Esophagus mucosa (tissue), 1 donor: ENCODE results near the gene NOL9. TPM values are rescaled to one million over a fixed set of nuclear protein-coding genes. Genes with fewer than 3 reads are reported as not detected.
"Not testable (repeated sequence)": the region's sequence is repeated elsewhere in the genome, so short reads cannot be mapped to it uniquely, and the experiment has no call there.

Source experiments
- ATAC-seq: fragments of 200-7000 bp; cut with Tn5 transposase; one replicate; pipeline ENCODE4 v1.9.1; 2020
- total RNA-seq: library from RNA; stranded (reverse); gene quantifications from one replicate; pipeline ENCODE4 v1.2.4, GENCODE V29; 2023
- donor health status: DM: yes; HTN: yes; CAD: no.

Gene NOL9
- total RNA-seq = 19.7 TPM

DNA sequence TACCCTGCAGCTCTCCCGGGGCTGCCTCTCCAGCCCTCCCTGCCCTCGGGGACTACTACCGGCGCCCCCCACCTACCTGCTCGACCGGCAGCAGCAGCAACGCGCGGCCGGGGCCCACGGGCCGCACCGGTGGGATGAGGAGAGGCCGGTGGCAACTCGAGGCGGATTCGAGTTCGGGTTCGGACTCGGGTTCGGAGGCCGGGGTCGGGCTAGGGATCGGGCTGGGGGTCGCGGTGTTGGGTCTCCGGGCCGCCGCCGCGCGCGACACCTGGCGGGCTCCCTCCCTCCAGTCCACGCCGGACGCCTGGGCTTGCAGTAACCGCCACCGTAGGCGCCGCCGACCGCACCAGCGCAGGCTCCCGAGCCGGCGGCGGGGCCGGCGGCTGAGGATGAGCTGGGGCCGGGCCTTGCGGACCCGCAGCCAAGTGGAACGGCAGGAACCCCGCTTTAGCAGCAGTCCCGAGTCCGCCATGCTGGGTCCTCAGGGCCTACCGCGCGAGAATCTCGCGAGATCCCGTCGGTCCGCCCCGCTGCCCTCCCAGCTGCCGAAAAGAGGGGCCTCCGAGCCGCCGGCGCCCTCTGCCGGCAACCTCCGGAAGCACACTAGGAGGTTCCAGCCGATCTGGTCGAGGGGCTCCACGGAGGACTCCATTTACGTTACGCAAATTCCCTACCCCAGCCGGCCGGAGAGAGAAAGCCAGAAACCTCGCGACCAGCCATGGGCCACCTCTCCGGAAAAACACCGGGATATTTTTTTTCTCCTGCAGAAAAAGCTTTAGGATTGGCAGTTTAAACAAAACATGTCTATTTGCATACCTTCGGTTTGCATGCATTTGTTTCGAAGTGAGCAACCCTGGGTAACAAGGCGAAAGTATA is at the start of gene NOL9:
Gene NOL9, minus strand, starts transcription at position 483 of the 876 bp plus-strand sequence. Its CDS starts 11 bp downstream, at position 472.
- peak; percentile 96 for ATAC-seq

DNA sequence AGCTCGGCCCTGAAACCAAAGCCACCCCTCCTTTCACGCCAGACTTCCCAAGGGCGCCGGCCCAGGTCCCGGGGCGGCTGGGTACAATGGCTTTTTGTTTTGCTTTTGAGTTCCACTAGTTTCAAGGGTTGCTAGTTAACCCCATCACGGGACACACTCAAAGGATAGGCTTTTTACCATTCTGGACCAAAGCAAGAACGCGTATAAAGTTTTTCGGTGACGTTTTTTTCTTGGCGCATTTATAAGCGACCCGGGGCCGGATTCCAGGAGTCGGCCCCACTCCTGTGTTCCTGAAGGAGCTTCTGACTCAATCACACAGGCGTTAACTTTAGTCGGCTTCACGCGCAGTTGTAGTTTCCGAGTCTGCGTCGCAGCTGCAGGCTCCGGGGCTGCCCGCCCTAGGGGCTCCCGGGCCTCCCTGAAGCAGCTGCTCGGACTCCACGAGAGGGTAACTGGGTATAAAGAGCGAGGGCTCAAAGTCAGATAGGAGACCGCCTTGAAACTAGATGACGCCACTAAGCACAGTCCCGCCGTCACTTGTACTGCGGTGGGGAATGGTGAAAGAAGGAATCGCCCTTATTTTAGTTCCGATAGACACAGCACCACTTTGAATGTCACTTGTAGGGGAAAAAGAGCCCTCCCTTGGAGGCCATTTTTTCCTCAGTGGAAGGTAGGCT is 49.1 kb upstream of the NOL9 start:
- no peak for ATAC-seq

DNA sequence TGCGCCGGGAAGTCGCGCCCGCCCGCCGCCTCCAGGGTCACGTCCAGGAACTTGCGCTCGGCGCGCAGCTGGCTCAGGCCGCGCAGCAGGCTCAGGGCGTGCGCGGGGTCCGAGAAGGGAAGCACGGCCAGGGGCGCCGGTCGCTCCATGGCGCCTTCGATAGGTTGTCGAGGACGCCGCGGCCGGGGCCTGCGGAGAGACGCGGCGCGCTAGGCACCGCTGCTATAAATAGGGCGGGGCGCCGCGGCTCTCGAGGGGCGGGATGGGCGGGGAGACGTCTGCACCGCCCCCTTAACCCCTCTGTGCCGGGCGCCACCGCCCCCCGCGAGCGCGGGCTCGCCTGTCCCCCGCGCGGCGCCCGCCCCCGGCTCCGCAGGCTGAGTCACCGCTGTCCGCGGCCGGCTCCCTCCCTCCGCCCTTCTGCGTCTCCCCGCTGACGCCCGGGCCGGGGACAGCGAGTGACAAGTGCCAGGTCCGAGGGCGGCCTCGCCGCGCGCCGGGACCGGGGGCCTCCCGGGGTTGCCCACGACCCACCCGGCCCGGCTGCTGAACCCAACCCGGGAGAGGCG is 48.4 kb upstream of the NOL9 start, which contains the start of gene KLHL21:
Gene KLHL21, minus strand, starts transcription at position 201 of the 569 bp plus-strand sequence. Its CDS starts 52 bp downstream, at position 149.
- ATAC-seq = peak; percentile 69

DNA sequence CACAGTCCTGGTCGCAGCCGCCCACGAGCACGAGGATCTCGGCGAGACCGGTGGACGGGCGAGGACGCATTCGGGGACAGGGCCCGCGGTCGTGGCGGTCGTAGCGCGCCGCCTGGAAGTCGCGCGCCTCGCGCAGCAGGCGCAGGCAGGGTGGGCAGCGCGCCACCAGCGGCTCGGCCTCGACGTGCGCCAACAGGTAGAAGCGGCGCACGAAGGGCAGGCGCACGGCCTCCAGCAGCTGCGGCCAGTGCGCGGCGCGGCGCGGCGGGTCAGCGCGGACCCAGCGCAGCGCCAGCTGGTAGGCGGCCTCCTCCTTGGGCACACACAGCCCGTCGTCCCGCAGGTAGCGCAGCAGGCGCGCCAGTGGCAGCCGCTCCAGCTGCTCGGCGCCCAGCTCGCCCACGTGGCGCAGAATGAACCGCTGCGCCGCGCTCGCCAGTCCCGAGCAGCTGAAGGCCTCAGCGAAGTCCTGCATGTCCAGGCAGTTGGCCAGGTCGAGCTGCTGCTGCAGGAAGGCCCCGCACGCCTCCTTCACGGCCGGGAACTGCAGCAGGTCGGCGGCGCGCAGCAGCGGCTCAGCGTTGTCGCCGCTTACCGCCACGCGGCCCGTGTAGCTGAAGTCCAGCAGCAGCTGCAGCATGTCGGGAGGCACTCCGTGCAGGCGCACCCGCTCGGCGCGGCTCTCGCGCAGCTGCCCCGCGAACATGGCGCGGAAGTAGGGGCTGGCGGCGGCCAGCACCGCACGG is 47.8 kb upstream of the NOL9 start:
- peak; percentile 7 for ATAC-seq

DNA sequence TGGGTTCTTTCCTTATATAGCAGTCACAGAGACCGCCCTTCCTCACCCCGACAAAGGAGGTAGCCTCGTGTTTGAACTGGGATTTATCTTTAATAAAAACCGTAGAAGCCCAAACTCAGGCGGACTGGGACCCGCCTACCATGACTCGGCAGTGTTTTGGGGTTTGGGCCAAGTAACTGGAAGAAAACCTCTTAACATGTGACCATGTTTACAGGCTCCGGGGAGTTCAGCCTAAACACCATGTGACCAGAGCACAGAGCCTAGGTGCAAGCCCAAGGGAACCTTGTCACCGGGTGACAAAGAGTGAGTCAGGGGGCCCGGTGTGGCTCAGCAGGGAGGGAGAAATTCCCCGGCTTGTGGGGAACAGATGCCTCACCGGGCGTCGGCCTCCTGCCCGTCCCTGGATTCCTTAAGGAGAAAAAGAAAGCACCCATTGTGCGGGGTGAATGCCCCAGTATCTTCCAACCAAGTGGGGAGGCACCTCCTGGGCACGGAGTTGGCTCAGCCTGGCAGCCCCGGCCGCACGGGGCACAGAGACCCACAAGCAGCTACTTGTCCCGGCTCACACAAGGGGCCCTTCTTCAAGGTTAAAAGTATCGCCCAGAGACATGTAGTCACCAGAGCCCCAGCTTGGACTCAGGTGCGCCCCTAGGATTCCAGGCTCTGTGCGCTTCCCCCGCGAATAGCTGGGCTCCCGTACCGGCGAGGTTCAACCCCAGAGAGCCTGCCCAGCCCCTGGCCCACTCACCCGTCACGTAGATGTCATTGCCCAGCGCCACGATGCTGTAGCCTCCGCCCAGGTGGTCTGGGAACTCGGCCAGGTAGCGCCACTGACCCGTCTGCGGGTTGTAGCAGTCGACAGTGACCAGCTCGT is 47.0 kb upstream of the NOL9 start:
- ATAC-seq = peak; percentile 80

DNA sequence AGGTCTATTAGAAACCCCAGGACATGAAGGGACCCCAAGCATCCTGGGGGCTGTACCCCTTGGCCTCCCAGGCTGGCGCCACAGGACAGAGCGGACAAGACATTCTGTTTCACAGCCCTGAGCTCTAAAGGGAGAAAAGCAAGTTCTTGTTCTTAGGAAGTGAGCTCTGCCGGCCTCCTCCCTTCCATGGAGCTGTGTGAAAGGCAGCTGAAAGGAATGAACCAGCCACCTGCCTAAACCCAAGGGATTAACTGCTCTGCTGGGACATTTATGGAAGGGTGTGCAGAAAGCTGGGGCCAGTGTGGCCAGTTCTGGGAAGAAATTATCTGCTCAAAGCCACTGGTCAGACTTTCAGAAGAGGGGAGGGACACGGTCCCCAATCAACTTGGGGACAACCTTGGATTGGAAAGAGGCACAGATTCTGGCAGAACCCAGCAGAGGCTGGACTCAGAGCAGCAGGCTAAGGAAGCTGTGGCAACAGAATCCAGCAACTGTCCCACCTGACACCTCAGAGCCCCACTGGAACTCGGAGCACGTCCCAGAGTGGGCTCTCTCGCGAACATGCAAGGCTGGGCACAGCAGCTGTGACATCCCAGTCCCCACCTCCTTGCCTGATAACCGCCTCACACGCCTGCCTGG is 46.2 kb upstream of the NOL9 start:
- ATAC-seq = no peak

DNA sequence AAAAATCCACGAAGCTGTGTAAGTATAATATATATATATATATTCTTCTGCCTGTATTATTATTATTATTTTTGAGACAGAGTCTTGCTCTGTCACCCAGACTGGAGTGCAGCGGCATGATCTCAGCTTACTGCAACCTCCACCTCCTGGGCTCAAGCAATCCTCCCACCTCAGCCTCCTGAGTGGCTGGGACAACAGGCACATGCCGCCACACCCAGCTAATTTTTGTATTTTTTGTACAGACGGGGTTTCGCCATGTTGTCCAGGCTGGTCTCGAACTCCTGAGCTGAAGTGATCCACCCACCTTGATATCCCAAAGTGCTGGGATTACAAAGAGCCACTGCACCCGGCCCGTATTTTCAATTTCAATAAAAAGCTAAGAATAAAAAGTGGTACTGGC is 45.7 kb upstream of the NOL9 start:
- not testable (repeated sequence) for ATAC-seq

DNA sequence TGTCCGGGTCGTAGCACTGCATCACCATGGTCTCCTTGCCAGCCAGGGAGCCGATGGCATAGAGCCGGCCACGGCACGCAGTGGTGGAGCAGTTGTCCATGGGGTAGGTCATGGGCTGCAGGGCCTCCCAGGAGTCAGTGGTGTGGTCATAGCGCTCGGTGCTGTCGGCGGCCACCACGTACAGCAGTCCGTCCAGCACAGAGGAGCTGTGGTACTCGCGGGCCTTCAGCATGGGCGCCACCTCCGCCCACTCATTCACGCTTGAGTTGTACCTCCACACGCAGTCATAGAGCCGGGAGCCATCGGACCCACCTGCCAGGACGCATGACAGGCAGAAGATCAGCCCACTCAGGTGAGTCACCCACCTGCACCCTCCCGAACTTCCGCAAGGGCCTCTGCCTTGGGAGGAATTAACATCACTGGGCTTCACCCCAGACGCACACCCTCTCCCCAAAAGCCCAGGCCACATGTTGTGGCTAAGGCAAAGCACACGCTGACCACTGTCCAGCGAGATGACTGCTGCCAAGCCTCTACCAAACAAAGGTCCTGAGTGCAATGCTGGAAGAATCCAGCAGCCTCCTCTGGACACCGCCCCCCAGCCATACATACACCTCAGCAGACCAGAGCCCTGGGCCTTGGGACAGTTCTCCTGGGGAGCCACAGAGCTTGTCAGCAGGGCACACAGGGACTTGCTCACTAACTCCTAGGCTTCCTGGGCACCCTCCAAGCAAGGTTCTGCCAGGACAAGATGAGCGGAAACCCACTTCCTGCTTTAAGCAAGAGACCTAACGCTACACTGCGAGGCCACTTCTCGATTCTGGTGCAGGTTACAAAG is 45.0 kb upstream of the NOL9 start:
- peak; percentile 44 for ATAC-seq

DNA sequence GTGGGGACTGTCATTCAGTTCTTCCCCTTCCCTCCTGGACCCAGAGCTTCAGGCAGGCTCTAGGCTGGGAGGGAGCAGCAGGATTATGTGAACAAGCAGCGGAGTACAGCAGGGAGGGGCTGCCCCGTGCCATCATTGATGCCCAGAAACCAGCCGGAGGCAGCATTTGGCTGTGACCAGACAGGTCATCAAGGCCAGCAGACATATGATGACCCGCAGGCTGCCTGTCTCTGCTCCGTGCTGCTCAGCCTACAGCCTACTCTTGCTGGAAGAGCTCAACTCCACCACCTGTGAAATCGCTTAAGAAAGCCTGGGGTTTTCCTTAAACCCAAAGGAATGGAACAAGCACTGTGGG is 43.4 kb upstream of the NOL9 start:
- ATAC-seq = no peak

DNA sequence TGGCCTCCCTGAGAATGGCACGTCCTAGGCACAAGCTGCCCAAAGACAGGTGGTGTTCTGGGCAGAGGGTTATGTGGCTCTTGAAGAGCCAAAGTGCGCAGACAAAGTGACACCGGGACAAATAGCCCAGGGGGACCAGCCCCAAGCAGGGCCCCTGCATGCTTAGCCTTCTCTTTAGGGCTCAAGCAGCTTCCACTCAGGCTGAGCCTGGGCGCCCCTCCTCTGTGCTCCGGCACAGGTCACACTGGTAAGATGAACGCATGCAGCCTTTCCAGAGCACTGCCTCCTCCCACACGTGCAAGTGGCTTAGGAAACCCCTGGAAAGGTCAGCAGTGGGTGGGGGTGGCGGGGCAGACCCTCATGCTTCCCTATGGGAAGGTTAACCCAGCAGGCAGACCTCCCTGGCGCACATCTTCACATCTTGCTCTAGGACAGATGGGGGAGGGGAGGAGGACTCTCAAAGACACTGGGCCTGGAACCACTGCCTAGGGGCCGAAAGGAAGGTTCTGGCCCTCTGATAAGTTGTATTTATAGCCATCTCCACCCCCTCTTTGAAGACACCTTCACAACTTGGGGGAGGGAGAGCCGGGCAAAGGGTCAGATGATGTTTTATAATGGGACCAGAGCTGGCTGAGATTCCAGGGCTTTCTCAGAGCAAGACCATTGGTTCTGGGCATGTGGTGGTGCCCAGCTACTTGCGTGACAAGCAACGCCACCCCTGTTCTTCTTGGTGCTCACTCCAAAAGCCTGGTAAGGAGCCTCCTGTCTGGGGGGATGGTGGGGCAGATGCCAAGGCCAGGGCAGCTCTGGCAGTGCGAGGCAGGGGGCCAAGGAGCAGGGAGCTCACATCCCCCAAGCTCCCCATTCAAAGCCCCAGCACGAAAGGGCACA is 42.8 kb upstream of the NOL9 start:
- no peak for ATAC-seq

DNA sequence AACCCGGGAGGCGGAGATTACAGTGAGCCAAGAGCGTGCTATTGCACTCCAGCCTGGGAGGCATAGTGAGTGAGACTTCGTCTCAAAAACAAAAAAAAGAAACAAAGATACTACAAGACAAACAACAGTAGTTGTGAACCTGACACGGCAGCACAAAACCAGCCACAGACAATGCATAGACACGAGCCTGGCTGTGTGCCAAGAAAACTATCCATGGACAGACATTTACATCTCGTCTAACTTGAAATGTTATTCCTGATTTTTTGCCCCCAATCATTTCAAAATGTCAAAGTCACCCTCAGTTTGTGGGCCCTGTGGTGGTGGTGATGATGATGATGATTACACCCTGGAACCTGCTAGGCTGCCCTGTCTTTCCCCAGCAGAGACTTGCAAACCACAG is 42.0 kb upstream of the NOL9 start:
- ATAC-seq = no peak

DNA sequence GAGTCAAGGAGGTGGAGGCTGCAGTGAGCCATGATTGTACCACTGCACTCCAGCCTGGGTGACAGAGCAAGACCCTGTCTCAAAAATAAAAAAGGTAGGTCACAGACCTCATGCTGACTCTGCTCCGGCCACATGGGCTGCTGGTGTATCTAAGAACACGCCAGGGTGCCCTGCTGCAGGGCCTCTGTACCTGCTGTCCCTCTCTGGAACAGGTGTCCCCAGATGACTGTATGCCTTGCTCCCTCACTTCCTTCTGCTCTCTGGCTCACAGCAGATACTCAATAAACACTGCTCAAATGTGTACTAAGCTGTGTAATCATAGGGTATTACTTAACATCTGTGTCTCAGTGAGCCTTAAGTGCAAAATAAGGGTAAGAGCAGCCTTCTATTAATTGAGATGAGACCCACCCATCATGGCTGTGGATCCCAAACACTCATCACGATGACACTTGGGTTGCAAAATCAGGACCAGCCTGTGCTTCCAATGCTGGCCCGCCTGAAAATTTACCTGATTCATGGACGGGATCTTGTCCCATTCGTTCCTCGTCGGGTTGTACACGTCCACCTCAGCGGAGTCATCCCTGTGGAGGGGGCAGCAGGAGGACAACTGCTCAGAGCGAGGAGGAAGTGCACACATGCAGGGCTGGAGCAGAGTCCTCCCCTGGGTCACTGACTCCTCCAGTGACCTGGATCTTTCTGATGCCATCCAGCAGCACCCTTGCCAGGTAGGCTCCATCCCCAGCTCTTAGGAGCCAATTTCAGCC is 40.8 kb upstream of the NOL9 start:
- ATAC-seq = peak; percentile 4

DNA sequence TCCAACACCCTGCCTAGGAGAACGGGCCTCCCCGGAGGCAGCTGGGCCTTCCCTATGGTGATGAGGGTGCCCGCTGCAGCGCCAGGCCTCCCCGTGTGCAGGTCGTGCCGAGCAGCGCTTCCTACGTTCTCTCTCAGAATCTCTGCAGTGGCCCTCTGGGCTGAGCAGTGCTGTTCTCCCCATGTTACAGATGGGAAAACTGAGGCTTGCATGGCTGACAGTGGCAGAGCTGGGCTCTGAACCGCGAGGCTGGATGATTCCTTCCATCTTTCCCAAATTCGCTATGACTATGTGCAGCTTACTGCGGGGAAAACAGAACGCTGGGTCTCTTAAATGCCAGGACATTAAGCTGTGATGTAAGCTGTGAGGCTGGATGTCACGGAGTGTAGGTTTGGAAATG is 39.5 kb upstream of the NOL9 start:
- no peak for ATAC-seq

DNA sequence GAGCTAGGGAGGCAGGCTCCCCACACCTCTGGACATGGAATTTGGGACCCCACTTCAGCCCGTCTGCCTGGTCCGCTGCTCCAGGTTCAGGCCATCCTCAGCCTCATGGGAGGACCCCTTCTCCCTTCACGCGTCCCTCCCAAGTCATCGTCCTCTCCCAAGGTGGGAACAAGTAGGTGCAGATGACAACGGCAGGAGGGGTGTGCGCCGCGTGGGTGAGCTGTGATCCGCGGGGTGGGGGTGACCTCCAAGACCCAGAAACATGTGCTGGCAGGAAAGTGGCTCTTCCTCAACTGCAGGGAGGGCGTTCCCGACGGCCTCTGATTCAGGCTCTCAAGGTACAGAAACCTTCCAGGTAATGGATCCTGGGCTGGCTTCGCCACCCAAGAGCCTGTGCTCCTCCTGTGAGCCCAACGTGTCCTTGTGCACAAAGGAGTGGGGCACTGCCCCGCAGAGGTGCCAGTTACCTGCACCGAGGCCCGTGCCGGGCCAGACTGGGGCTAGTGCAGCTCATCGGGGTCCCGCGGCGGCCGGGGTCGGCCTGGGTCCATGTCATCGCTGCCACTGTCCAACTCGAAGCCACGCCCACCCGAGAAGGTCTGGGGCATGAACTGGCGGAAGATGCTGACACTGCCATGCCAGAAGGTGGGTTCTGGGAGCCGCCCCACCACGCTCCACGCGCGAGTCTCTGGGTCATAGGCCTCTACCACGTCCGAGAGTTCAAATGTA is 38.7 kb upstream of the NOL9 start:
- no peak for ATAC-seq

DNA sequence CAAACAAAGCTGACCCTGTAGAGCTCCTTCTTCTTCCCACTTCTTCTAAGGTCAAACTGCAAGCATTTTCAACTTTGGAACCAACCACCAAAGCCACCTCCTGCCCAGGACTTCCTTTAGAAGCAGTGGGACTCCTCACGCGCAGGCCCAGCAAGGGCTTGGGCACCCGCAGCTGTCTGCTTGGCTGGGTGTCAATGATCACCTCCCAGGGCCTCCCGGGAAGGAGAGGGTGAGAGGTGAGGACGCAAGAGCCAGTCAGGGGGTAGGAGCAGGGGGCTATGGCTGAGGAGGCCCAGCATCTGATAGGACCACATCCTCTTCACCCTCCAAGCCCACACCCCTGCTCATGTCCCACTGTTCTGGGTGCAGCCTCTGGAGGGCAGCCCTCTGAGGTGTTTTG is 38.1 kb upstream of the NOL9 start:
- ATAC-seq = no peak

DNA sequence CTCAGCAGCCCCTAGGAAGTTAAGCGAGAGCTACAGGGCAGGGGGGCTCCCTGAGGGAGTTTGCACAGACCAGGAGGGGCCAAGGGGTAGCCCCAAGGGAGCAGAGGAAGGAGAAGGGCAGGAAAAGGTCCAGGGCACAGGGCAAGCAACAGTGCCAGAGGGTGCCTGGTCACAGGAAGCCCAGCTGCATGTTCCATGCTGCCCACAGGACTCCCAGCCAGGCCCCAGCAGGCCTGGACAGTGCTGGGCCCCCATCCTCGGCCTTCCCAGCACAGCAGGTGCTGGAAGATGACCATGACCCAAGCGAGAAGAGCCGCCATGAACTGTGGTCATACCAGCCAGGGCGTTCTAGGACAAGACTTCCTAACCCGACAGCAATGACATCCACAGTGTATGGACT is 37.3 kb upstream of the NOL9 start:
- no peak for ATAC-seq

DNA sequence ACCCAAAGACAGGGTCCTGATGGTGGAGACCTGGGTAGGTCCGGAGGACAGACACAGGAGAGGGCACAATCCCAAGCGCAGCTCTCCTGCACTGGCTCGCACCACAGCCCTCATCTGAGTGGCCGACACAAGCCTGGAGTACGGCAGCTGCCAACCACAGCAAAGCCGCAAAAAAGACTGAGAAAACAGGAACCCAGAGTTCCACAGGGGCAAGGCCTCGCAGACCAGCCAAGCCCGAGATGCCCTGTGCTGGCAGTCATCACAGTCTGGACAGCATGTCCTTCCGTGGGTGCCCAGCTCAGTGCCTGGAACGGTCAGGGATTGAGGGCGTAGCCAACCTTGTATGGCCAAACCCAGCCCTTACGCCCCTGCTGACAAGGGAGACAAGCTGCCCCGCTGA is 36.9 kb upstream of the NOL9 start:
- no peak for ATAC-seq

DNA sequence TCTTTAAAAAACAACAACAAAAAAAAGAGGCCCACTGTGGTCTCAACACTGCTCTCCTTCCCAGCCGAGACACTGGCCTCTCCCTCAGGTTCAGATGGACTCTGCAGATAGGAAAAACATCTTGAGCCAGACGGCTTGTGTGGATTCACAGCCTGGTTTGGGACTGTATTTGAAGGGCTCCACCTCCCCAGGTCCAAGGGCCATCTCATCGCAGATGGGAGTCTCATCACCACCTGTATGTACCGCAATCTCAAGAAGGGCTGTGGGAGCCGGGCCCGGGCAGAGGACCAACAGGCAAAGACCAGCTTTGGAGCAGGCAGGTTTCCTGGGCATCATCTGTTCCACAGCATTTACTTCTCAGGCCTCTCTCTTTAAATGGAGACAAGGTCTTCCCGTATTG is 35.7 kb upstream of the NOL9 start:
- no peak for ATAC-seq
